Transverse colon (tissue), 4 donors: ENCODE data around the gene BUD13. TPM values are rescaled to one million over a fixed set of nuclear protein-coding genes. Genes with fewer than 3 reads are reported as not detected.

Source experiments
- DNase-seq: peaks from one replicate; pipeline ENCODE4 v3.0.0-alpha.2; 2019
- H3K27ac ChIP-seq, 4 donors: fragments of 200-600 bp; sonication (generic); 2 replicates each; pipeline ENCODE4 v1.5.1; 2016 to 2018; ENCODE audit warnings: inconsistent platforms in 4 of 4
- H3K27me3 ChIP-seq: fragments of 200-600 bp; sonication (generic); 2 replicates; pipeline ENCODE4 v1.5.1; 2017; ENCODE audit warnings: inconsistent platforms
- H3K36me3 ChIP-seq, 4 donors: fragments of 200-600 bp; sonication (generic); 2 replicates each; pipeline ENCODE4 v1.5.1; 2017 to 2019; ENCODE audit warnings: inconsistent platforms in 4 of 4
- H3K4me1 ChIP-seq, 4 donors: fragments of 200-600 bp; sonication (generic); 2 replicates each; pipeline ENCODE4 v1.5.1; 2017 to 2020; ENCODE audit warnings: inconsistent platforms in 4 of 4
- H3K4me3 ChIP-seq, 4 donors: fragments of 200-600 bp; sonication (generic); 1 replicate in 1 of 4; 2 replicates in 3 of 4; pipeline versions ENCODE4 v1.5.1 to v1.6.1; 2017 to 2019; ENCODE audit warnings: inconsistent platforms in 4 of 4
- H3K9me3 ChIP-seq, 2 donors: fragments of 200-600 bp; sonication (generic); 2 replicates each; pipeline ENCODE4 v1.5.1; 2017 to 2019; ENCODE audit warnings: inconsistent platforms in 2 of 2
- EP300 ChIP-seq: sonication (generic); formaldehyde crosslinking; IDR thresholded peaks from one replicate; pipeline ENCODE4 v1.6.1; 2017; ENCODE audit warnings: antibody characterized with exemption, low read depth
- POLR2A ChIP-seq: fragments of 450-650 bp; IDR thresholded peaks from one replicate; pipeline ENCODE4 v1.6.1; 2016; ENCODE audit warnings: antibody characterized with exemption, mild to moderate bottlenecking, moderate library complexity
- POLR2AphosphoS5 ChIP-seq, 3 donors: sonication (generic); formaldehyde crosslinking; IDR thresholded peaks; one replicate each; pipeline ENCODE4 v1.6.1; 2016; ENCODE audit warnings: antibody characterized with exemption in 3 of 3
- WGBS, 2 donors: methylation state at CpG; one replicate each; pipeline ENCODE4 v1.1.5; 2018; ENCODE audit warnings: low coverage in 1 of 2; 5-methylcytosine and 5-hydroxymethylcytosine counted together
- in situ Hi-C, 4 donors: fragments of 200-750 bp; cut with MboI; loops; one replicate each; pipeline versions ENCODE4 v1.15.0 to v1.15.1; 2017; ENCODE audit warnings: low sequenced_read_pairs in 3 of 4, low pct_ligation_motif_present in 1 of 4, low pct_unique_long_range_greater_than_20kb in 1 of 4
- intact Hi-C: fragments of 100-400 bp; cut with DNase I; formaldehyde crosslinking; loops from one replicate; pipeline ENCODE4 v1.15.1; 2023; ENCODE audit warnings: low total_unique reads
- total RNA-seq, 4 donors: library from RNA; depleted of rRNA; stranded (reverse); fragments of >200 nt; gene quantifications; one replicate each; pipeline ENCODE4 v1.1.0, GENCODE V29; 2016
- TF ChIP-seq, protein P1 (sequence below), 5 experiments: fragments of 200-600 bp in 3 of 5; fragments of 450-650 bp in 2 of 5; sonication (generic) in 3 of 5; IDR thresholded peaks; 1 replicate in 2 of 5; 2 replicates in 3 of 5; pipeline ENCODE4 v1.5.1; 2016 to 2017; ENCODE audit warnings: antibody characterized with exemption in 5 of 5, inconsistent platforms in 3 of 5, mild to moderate bottlenecking in 2 of 5, moderate library complexity in 1 of 5

The BUD13 gene
- total RNA-seq, 4 donors from 2014 or later = 6.7 to 21.9 (median 14.0) TPM

DNA sequence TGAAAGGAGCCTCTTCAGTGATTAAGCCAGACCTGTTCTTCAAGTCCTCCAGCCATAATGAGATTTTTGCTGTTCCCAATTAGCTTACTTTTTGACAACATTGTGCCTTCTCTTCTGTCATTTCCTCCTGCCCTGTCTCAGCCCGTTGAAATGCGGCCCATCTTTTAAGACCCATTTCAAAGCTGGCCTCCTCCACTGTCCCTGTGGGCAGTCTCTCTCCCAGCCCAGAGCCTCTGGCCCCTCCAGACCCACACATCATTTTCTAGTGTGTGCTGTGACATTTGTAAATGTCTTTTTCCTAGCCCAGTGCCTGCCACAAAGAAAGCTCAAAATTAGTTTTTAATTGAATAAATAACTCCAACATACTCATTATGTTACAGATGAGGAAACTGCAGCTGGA is 70.9 kb downstream of the BUD13 start:
- TF ChIP-seq EP300 (no peak), POLR2AphosphoS5 (IDR thresholded peaks at IDR 0.05) (no peak), POLR2A (no peak)
- TF ChIP-seq, protein P1, sequence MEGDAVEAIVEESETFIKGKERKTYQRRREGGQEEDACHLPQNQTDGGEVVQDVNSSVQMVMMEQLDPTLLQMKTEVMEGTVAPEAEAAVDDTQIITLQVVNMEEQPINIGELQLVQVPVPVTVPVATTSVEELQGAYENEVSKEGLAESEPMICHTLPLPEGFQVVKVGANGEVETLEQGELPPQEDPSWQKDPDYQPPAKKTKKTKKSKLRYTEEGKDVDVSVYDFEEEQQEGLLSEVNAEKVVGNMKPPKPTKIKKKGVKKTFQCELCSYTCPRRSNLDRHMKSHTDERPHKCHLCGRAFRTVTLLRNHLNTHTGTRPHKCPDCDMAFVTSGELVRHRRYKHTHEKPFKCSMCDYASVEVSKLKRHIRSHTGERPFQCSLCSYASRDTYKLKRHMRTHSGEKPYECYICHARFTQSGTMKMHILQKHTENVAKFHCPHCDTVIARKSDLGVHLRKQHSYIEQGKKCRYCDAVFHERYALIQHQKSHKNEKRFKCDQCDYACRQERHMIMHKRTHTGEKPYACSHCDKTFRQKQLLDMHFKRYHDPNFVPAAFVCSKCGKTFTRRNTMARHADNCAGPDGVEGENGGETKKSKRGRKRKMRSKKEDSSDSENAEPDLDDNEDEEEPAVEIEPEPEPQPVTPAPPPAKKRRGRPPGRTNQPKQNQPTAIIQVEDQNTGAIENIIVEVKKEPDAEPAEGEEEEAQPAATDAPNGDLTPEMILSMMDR (IDR thresholded peaks at IDR 0.05) = no peak
- WGBS, 2 donors = 73 to 83% methylated on average over 2 of the region's 2 CpGs
- Histone ChIP-seq H3K4me3 (no peak overlapping the region), H3K9me3 (no peaks in the 10 kb centered on the region), H3K36me3 (no peaks in the 10 kb centered on the region), H3K4me1 (peaks cover 0 to 4% (median under 1%) of the 10 kb centered on the region in 4 donors), H3K27ac (no peak overlapping the region), H3K27me3 (peaks cover 5% of the 10 kb centered on the region)
- intact Hi-C loops (no loop called here), in situ Hi-C loops (no loop called here)
- no peak for DNase-seq

DNA sequence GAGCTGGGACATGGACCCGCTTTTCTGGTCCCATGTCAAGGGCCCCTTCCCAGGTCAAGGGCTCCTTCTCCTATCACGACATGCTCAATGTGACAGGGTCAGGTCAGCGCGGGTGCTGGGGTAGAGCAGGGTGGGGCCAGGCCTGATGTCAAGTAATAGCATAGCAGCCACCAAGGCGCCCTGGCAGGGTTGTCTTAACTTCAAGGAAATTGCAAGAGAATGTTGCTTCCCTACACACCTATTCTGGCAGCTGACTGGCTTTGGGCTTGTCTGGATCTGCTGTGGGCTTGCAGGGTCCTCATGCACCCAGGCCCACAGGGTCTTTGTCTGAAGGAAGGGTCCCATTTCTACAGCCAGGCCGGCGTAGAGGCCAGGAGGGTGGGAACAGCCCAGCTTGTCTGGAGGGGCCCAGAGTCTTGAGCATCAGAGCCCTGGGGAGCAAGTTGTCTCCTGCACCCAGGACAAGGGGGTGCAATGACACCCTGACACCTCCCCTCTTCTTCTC is 71.4 kb downstream of the BUD13 start:
- no peak for DNase-seq
- no peaks in the 10 kb centered on the region for H3K36me3 ChIP-seq
- 80 to 91% methylated on average over 1 to 7 of the region's 7 CpGs for WGBS, 2 donors
- peaks cover 5% of the 10 kb centered on the region for H3K27me3 ChIP-seq
- H3K27ac ChIP-seq = no peak overlapping the region
- no peak overlapping the region for H3K4me3 ChIP-seq
- no peaks in the 10 kb centered on the region for H3K9me3 ChIP-seq
- H3K4me1 ChIP-seq = no peaks in the 10 kb centered on the region
- in situ Hi-C loops = no loop called here
- intact Hi-C loops = no loop called here
- TF ChIP-seq POLR2AphosphoS5 (IDR thresholded peaks at IDR 0.05) (no peak), POLR2A (no peak), EP300 (no peak)
- TF ChIP-seq, protein P1 (IDR thresholded peaks at IDR 0.05) = no peak

DNA sequence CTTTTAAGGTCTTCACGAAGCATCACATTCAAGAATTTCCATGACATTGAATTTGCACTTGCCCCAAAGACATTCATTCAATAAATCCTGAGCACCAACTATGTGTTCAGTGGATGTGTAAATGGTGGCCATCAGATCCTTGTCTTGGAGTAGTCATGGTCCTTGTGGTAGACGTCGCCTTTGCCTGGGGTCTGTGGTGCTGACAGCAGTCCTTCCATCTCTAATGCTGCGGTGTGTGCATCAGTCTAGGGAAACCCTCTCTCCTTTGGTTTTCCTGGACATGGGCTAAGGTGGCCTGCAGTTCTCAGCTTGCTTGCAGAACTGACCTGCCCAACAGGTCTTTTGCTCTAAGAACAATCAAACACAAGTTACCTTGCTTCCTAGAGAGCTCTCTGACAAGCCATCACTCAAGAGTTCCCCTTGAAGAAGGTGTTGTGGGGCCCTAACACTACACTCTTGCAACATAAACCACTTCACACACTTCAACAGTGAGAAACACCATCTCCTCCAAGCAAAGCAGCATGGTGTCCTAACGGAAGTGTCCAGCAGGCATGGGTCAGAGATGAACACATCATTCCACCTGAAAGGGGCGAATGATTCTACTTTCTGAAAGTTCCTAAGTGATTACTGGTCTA is 72.1 kb downstream of the BUD13 start:
- 94% methylated on average over 6 of the region's 6 CpGs; no CpG with 5 or more reads in 1 of the 2 donors for WGBS, 2 donors
- DNase-seq = no peak
- H3K36me3 ChIP-seq = no peaks in the 10 kb centered on the region

More for the DNA sequence above, 72.1 kb downstream of the BUD13 start:
- TF ChIP-seq, protein P1 (IDR thresholded peaks at IDR 0.05) = no peak
- TF ChIP-seq POLR2A = no peak
- no peak for TF ChIP-seq POLR2AphosphoS5 (IDR thresholded peaks at IDR 0.05)
- no peak for TF ChIP-seq EP300
- H3K9me3 ChIP-seq = no peaks in the 10 kb centered on the region
- H3K27me3 ChIP-seq = peaks cover 5% of the 10 kb centered on the region
- H3K27ac ChIP-seq = no peak overlapping the region
- in situ Hi-C loops = no loop called here
- H3K4me1 ChIP-seq = no peaks in the 10 kb centered on the region
- intact Hi-C loops = no loop called here
- no peak overlapping the region for H3K4me3 ChIP-seq

Other genes starting within 250 kb of the BUD13 start
- gene ZPR1, start 15.0 kb upstream of the BUD13 start, total RNA-seq = 10 to 100 TPM; 13.1 to 20.9 (median 16.4) TPM
- gene APOA5, start 18.9 kb upstream of the BUD13 start, total RNA-seq = not detected
- gene APOA4, start 50.3 kb upstream of the BUD13 start, total RNA-seq = not detected
- 1 to 10 TPM in 2 of 4 donors, not detected in 2; 3.0 to 5.3 TPM for gene APOC3, start 56.9 kb upstream of the BUD13 start, total RNA-seq
- gene APOA1, start 64.6 kb upstream of the BUD13 start, total RNA-seq = 100 to 1,000 TPM in 1 of 4 donors, not detected in 3; 169 TPM